GM21381 (cell line): ENCODE data around the gene LARP4B.

ENCODE experiments used
- ATAC-seq: cut with Tn5 transposase; IDR thresholded peaks from one replicate; pipeline ENCODE4 v1.9.1; 2021; ENCODE audit warnings: mild to moderate bottlenecking, moderate library complexity; ENCODE audit not compliant: unreplicated experiment

LARP4B gene

GRCh38 chr10:870564-871166 lies 60.8 kb downstream of the LARP4B start:
- ATAC-seq = no peak

DNA sequence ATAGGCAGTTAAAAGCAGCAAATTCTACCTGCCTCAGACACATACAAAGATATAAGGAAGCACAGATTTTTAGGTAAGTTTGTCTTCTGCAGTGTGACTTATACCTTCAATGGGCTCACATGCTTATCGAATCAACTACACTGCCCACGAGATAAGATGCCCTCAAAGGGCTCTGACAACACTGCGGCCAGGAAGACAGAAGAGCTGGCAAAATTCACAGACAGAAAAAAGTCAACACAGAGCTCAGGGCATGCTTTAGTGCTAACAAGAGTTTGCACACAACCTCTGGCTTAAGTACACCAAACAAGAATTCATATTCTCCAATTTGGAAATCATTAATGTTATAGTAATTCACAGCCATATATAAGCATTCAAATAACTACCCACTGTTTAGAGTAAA lies 62.3 kb downstream of the LARP4B start:
- ATAC-seq = no peak

- ATAC-seq = no peak
These were observed 63.7 kb downstream of the LARP4B start for GRCh38 chr10:867807-868206.

GRCh38 chr10:866577-866941 lies 64.9 kb downstream of the LARP4B start:
- ATAC-seq = no peak

DNA sequence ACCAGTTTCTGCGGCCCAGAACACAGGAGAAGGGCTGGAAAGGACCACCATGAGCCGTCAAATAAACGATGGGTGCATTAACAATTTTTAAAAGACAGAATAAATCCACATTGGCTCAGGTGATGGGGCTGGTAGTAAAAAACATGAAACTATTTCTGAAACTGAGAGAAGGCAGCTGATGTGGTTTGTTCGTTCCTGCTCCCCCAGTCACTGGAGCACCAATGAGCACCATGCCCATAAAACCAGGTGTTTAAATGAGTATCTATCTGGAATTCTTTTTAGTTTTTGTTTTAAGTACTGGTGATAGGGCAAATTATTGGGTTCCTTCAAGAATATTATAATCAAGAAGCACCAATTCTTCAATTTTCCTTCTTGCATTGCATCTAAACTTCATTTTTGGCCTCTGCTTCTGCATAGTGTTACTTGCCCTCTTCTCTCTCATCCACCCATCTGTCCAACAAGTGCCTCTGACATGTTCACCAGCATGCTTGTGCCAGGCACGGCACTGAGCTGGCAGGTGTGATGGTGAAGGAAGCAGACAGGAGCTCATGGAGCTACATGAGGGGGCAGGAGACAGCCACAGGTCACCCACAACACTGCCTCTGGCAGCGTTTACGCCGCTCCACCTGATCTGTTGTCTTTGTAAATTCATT lies 65.5 kb downstream of the LARP4B start:
- no peak for ATAC-seq

- ATAC-seq = no peak
These were observed 66.2 kb downstream of the LARP4B start for GRCh38 chr10:865257-865656.

- no peak for ATAC-seq
These were observed 71.0 kb downstream of the LARP4B start for GRCh38 chr10:860519-860918.

DNA sequence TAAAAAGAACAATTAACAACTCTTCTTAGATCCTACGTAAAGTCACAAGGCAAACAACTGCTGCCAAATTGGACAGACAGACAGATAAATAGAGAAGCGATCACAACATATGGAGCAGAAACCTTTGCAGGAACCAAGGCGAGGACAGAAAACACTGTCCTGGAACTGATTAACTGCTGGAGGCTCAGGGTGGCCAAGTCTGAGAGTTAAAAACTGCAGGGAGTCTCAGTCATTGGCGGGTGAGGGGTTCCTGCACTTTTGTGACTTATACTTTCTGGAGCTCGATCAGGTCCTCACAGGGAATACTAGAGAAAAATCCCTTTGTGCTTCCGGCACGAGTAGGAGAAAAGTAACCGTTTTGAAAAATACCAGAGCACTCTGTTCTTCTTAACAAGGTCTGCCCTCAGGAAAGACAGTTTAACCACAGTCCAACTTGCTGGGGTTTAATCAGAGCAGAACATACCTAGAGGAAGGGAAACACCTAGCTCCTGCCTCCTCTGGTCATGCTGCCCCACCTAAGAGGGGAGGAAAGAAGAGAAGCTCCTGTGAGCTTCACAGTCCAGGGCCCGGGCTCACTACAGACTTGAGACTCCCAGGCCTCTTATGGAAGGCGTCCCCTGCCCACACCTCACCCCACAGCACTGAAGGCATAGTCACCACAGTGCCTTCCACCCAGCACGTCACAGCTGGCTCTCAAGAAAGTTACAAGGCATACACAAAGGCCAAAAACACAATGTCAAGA lies 74.9 kb downstream of the LARP4B start:
- ATAC-seq = no peak

DNA sequence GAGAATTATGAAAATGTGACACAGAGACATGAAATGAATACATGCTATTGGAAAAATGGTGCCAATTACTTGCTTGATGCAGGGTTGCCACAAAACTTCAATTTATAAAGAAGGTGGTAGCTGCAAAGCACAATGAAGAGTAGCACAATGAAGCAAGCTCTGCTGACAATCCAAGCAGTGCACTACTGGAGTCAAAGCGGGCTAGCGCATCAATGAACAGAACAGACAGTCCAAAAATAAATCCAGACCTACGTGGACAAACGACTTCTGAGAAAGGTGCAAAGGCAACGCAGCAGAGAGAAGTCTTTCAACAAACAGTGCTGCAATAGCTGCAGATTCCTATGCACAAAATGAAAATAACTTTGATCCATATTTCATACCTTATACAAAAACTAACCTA lies 75.8 kb downstream of the LARP4B start:
- ATAC-seq = no peak

DNA sequence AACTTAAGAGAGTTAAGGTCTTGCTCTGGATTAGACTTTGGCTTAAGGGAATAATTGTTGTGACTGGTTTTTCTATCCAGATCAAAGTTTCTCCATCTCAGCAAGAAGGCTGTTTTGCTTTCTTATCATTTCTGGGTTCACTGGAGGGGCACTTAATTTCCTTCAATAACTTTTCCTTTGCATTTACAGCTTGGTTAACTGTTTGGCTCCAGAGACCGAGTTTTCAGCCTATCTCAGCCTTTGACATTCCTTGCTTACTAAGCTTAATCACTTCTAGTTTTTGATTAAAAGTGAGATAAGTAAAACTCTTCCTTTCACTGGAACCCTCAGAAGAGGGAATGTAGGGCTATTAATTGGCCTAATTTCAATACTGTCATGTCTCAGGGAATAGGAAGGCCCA lies 76.4 kb downstream of the LARP4B start:
- no peak for ATAC-seq

GRCh38 chr10:853017-853416 lies 78.5 kb downstream of the LARP4B start:
- no peak for ATAC-seq

- ATAC-seq = no peak
These were observed 79.1 kb downstream of the LARP4B start for GRCh38 chr10:852386-852785.

DNA sequence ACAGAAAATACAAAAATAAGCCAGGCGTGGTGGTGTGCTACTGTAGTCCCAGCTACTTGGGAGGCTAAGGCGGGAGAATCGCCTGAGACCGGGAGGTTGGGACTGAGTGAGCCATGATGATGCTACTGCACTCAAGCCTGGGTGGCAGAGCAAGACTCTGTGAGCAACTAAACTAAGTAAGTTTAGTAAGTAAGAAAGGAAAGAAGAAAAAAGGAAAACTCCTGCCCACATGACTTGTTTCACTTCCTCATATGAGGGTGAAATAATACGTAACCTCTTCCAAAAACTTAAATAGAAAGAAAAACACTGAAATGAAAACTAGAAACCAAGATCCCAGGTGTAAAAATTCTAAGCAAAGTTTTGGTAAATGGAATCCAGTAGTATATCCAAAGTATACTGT lies 79.6 kb downstream of the LARP4B start:
- ATAC-seq = peak; percentile 88

DNA sequence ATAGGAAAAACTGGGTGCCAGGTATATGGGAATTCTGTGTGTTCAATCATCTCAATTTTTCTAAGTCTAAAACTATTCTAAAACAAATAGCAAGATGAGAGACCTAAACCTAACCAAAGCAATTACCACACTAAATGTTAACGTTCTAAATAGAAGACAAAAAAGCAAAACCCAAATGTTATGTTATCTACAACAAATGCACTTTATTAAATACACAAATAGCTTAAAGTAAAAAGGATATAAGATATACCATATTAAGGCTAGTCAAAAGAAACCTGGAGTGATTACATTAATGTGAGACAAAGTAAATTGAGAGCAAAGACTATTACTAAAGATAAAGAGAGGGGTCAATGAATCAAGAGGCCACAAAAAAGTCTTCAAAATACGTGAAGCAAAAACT lies 81.4 kb downstream of the LARP4B start:
- ATAC-seq = no peak

DNA sequence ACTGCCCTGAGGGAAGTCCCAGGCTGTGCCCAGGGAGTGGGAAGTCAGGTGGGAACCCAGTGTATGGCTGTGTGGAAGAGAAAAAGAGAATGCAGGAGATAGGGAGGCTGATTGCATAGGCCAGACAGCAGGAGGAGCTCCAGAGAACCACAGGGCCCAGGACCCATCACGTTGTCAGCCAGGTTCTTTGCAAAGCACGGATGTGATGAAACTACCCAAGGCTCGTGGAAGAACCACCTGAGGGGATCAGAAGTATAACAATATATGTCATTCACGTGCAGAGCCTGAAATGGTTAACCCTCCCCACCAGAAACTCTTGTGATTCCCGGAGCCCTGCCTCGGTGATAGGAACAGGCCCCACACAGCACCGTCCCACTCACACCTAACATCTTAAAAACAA lies 83.6 kb downstream of the LARP4B start:
- no peak for ATAC-seq

DNA sequence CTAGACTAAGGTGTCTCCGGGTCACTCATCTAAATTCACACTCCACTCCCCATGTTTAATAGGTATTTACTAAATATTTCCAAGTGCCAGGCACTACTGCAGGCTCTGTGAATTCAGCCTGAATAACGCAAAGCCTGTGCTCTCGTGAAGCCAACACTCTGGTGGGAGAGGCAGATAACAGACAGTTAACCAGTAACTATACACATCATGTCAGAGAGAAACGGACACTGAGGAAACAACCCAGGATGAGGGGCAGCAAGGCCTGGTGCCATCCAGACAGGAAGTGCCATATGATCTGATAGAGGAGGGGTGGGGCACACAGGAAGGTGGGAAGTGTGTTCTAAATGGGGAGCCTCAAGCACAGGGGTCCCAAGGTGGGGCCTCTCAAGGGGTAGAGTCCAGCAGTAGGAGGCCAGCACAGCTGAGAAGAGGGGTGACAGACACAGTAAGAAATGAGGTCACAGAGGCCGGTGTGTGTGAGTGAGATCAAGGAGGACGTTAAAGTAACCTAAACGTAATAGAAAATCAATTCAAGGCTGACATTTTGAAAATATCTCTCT lies 85.3 kb downstream of the LARP4B start:
- ATAC-seq = no peak

GRCh38 chr10:845526-845925 lies 86.0 kb downstream of the LARP4B start:
- no peak for ATAC-seq

DNA sequence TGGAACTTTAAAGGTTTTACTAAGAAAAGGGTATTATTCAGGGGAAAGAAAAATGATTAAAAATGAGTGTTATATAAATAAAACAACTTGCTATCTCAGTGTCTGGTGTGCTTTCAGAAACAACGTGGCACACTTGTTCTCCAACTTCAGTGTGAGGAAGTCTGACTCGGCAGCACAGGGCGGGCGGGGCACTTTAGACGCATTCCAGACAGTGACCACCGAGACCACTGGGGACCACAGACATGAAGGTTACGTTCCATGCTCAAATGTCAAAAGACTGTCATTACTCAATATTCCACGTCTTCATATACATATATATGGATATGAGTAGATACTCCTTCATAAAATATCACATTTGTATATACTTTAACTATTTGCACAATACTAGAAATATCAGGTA lies 87.0 kb downstream of the LARP4B start:
- no peak for ATAC-seq

- no peak for ATAC-seq
These were observed 87.8 kb downstream of the LARP4B start for GRCh38 chr10:843703-844102.

- ATAC-seq = no peak
These were observed 88.7 kb downstream of the LARP4B start for GRCh38 chr10:842795-843194.

GRCh38 chr10:841535-841934 lies 90.0 kb downstream of the LARP4B start:
- no peak for ATAC-seq

DNA sequence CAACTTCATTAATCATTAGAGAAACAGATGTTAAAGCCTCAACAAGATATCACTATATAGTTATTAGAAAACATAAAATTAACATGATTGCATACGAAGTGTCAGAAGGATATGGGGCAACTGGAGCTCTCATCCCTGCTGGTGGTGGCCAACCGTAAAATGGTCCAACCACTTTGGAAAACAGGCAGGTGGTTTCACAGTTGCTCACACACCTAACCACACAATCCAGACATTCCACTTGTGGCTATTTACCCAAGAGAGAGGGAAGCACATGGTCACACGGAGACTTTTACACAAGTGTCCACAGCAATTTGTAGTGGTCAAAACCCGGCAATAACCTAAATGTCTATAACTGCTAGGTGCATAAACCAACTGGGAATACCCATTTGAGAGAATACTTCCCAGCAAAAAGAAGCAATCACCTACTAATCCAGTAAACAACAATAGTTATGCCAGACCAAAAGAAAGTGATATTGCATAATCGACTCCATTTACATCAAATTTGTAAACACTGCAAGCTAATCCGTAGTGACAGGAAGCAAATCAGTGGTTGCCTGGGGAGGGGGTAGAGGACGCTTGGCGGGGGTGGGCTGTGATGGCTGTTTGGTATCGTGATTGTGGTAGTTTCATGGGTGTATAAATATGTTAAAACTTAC lies 91.8 kb downstream of the LARP4B start:
- ATAC-seq = no peak
